Endometrial microvascular endothelial cells (primary cell): ENCODE measurements around the gene REPS1. TPM values are rescaled to one million over a fixed set of nuclear protein-coding genes. Genes with fewer than 3 reads are reported as not detected.

ENCODE experiments used
- in situ Hi-C: cut with HindIII; loops from 2 replicates; pipeline ENCODE4 v1.10.0; 2017; ENCODE audit warnings: low sequenced_read_pairs, low pct_unique_long_range_greater_than_20kb; ENCODE audit errors: inconsistent ontology term
- total RNA-seq: library from RNA; depleted of rRNA; stranded (reverse); fragments of >200 nt; gene quantifications from one replicate; pipeline ENCODE4 v1.2.3, GENCODE V29; 2015; ENCODE audit errors: inconsistent ontology term

The REPS1 gene
- total RNA-seq, 1 donor from 2014 or later = 24.5 TPM

GRCh38 chr6:138977646-138978167 lies 10.3 kb downstream of the REPS1 start:
- in situ Hi-C loops = no loop called here

- in situ Hi-C loops = no loop called here
These were observed 10.8 kb downstream of the REPS1 start for GRCh38 chr6:138977242-138977641.

- in situ Hi-C loops = no loop called here
These were observed 12.2 kb downstream of the REPS1 start for GRCh38 chr6:138975815-138976214.

- in situ Hi-C loops = no loop called here
These were observed 14.4 kb downstream of the REPS1 start for GRCh38 chr6:138973466-138974153.

GRCh38 chr6:138972226-138972665 lies 15.8 kb downstream of the REPS1 start:
- in situ Hi-C loops = no loop called here

- in situ Hi-C loops = no loop called here
These were observed 16.5 kb downstream of the REPS1 start for GRCh38 chr6:138971601-138972000.

GRCh38 chr6:138970856-138971425 lies 17.1 kb downstream of the REPS1 start:
- in situ Hi-C loops = no loop called here

GRCh38 chr6:138970159-138970558 lies 17.9 kb downstream of the REPS1 start:
- in situ Hi-C loops = no loop called here

- in situ Hi-C loops = no loop called here
These were observed 21.2 kb downstream of the REPS1 start for GRCh38 chr6:138966870-138967269.

- in situ Hi-C loops = no loop called here
These were observed 22.1 kb downstream of the REPS1 start for GRCh38 chr6:138965971-138966370.

- in situ Hi-C loops = no loop called here
These were observed 22.7 kb downstream of the REPS1 start for GRCh38 chr6:138965291-138965874.

- in situ Hi-C loops = no loop called here
These were observed 24.0 kb downstream of the REPS1 start for GRCh38 chr6:138964012-138964411.

GRCh38 chr6:138963531-138963930 lies 24.5 kb downstream of the REPS1 start:
- in situ Hi-C loops = no loop called here

GRCh38 chr6:138963119-138963518 lies 24.9 kb downstream of the REPS1 start:
- in situ Hi-C loops = no loop called here

- in situ Hi-C loops = no loop called here
These were observed 28.5 kb downstream of the REPS1 start for GRCh38 chr6:138959521-138959920.

- in situ Hi-C loops = no loop called here
These were observed 29.5 kb downstream of the REPS1 start for GRCh38 chr6:138958595-138958994.

- in situ Hi-C loops = no loop called here
These were observed 30.1 kb downstream of the REPS1 start for GRCh38 chr6:138957903-138958302.

- in situ Hi-C loops = no loop called here
These were observed 30.6 kb downstream of the REPS1 start for GRCh38 chr6:138957484-138957883.

- in situ Hi-C loops = no loop called here
These were observed 31.7 kb downstream of the REPS1 start for GRCh38 chr6:138956244-138956924.

- in situ Hi-C loops = no loop called here
These were observed 32.8 kb downstream of the REPS1 start for GRCh38 chr6:138955262-138955661.
